Measurements from ENCODE around the gene KTN1.

The KTN1 gene

DNA sequence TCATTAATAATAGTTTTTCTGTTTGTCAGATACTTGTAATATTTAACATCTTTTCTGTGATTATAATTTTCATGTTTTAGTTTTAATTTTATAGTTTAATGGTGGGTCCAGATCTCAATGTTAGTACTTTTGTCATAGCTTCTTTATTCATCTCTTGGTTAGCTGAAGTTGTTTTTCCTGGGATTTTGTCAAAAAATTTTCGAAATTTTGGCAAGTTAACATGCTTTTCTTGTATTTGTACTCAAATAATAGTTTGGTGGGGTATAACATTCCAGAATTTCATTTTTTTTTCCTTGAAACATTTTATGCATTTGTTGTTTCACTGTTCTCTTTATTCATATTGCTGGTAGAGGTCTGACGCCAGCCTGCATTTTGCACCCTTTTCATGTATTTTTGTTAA lies 45.5 kb downstream of the KTN1 start:
- DNase-seq (ENCODE audit: low read depth, low spot score) = no peak
- H3K9me3 ChIP-seq (ENCODE audit: low read depth, low read length) = 0 out of 2 replicates have a peak, but pooled peaks cover under 1% of the 10 kb centered on the region
- no peak for TF ChIP-seq EZH2 (IDR thresholded peaks at IDR 0.05)
- TF ChIP-seq FOXP2 (optimal IDR thresholded peaks at IDR 0.05; ENCODE audit: control extremely low read depth, extremely low read length, insufficient read depth) = no peak
- TF ChIP-seq POLR2AphosphoS5 (IDR thresholded peaks at IDR 0.05; ENCODE audit: borderline replicate concordance, low read depth, low read length) = no peak
- peaks cover 65% of the 10 kb centered on the region for H3K36me3 ChIP-seq (ENCODE audit: insufficient read depth, low read length)
- no peak overlapping the region for H3K27ac ChIP-seq
- no peak overlapping the region for H3K4me3 ChIP-seq
- H3K9ac ChIP-seq (ENCODE audit: insufficient read length) = no peak overlapping the region

- Histone ChIP-seq H3K27ac (no peak overlapping the region), H3K9me3 (ENCODE audit: low read depth, low read length) (no peaks in the 10 kb centered on the region), H3K9ac (ENCODE audit: insufficient read length) (no peak overlapping the region), H3K36me3 (ENCODE audit: insufficient read depth, low read length) (peaks cover 64% of the 10 kb centered on the region), H3K4me3 (no peak overlapping the region)
- TF ChIP-seq FOXP2 (optimal IDR thresholded peaks at IDR 0.05; ENCODE audit: control extremely low read depth, extremely low read length, insufficient read depth) = no peak
- no peak for TF ChIP-seq POLR2AphosphoS5 (IDR thresholded peaks at IDR 0.05; ENCODE audit: borderline replicate concordance, low read depth, low read length)
- TF ChIP-seq EZH2 (IDR thresholded peaks at IDR 0.05) = no peak
- DNase-seq (ENCODE audit: low read depth, low spot score) = no peak
Observed at GRCh38 chr14:55626131-55626530, 46.1 kb downstream of the KTN1 start.

DNA sequence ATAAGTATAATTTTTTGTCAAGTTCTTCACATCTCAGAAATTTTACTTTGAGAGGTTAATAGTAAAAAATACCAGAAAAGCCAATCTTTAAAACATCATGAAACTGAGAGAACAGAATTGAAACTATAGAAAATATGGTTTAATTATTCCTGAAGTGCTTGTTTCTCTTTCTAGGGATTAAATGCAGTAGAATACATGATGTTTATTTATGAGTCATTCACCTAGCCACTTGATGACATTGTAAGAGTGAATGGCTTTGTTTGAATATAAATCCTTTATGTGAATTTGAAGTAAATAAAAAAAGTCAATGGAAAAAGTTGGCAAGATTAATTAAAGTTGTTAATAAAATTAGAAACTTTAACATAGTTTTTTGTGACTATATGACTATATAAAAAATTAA lies 48.4 kb downstream of the KTN1 start:
- DNase-seq (ENCODE audit: low read depth, low spot score) = no peak
- TF ChIP-seq POLR2AphosphoS5 (IDR thresholded peaks at IDR 0.05; ENCODE audit: borderline replicate concordance, low read depth, low read length) (no peak), EZH2 (IDR thresholded peaks at IDR 0.05) (no peak), FOXP2 (optimal IDR thresholded peaks at IDR 0.05; ENCODE audit: control extremely low read depth, extremely low read length, insufficient read depth) (no peak)
- peaks cover 53% of the 10 kb centered on the region for H3K36me3 ChIP-seq (ENCODE audit: insufficient read depth, low read length)
- H3K9ac ChIP-seq (ENCODE audit: insufficient read length) = no peak overlapping the region
- no peak overlapping the region for H3K27ac ChIP-seq
- H3K9me3 ChIP-seq (ENCODE audit: low read depth, low read length) = no peaks in the 10 kb centered on the region
- H3K4me3 ChIP-seq = no peak overlapping the region

GRCh38 chr14:55638665-55639064 lies 58.7 kb downstream of the KTN1 start:
- TF ChIP-seq FOXP2 (optimal IDR thresholded peaks at IDR 0.05; ENCODE audit: control extremely low read depth, extremely low read length, insufficient read depth) (no peak), EZH2 (IDR thresholded peaks at IDR 0.05) (no peak), POLR2AphosphoS5 (IDR thresholded peaks at IDR 0.05; ENCODE audit: borderline replicate concordance, low read depth, low read length) (no peak)
- Histone ChIP-seq H3K36me3 (ENCODE audit: insufficient read depth, low read length) (peaks cover 89% of the 10 kb centered on the region), H3K9ac (ENCODE audit: insufficient read length) (no peak overlapping the region), H3K4me3 (no peak overlapping the region), H3K27ac (no peak overlapping the region), H3K9me3 (ENCODE audit: low read depth, low read length) (no peaks in the 10 kb centered on the region)
- no peak for DNase-seq (ENCODE audit: low read depth, low spot score)

DNA sequence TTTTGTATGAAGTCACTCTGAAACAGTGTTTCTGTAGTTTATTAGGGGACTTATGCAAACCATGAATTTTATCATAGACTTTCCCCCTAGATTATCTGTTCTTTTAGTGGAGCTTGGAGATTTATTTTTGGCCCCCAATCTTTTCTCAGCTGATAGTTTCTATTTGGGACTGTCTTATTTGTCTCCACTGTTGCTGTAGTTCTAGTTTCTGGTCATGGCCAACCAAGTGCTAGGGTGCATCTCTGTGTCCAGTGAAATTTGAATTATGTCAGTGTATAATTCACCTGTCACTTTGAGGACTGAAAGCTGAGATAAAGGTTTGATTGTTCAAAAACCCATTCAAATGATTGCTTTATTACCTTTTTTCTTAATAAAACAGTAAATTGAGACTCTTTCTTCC lies 61.3 kb downstream of the KTN1 start:
- peaks cover 75% of the 10 kb centered on the region for H3K36me3 ChIP-seq (ENCODE audit: insufficient read depth, low read length)
- no peak overlapping the region for H3K4me3 ChIP-seq
- H3K9ac ChIP-seq (ENCODE audit: insufficient read length) = no peak overlapping the region
- TF ChIP-seq FOXP2 (optimal IDR thresholded peaks at IDR 0.05; ENCODE audit: control extremely low read depth, extremely low read length, insufficient read depth) = no peak
- no peak overlapping the region for H3K27ac ChIP-seq
- H3K9me3 ChIP-seq (ENCODE audit: low read depth, low read length) = no peaks in the 10 kb centered on the region
- no peak for DNase-seq (ENCODE audit: low read depth, low spot score)

GRCh38 chr14:55641954-55642353 lies 61.9 kb downstream of the KTN1 start:
- H3K27ac ChIP-seq = no peak overlapping the region
- H3K9ac ChIP-seq (ENCODE audit: insufficient read length) = no peak overlapping the region
- DNase-seq (ENCODE audit: low read depth, low spot score) = no peak
- H3K36me3 ChIP-seq (ENCODE audit: insufficient read depth, low read length) = peaks cover 73% of the 10 kb centered on the region
- no peak for TF ChIP-seq POLR2AphosphoS5 (IDR thresholded peaks at IDR 0.05; ENCODE audit: borderline replicate concordance, low read depth, low read length)
- no peak for TF ChIP-seq EZH2 (IDR thresholded peaks at IDR 0.05)
- no peak for TF ChIP-seq FOXP2 (optimal IDR thresholded peaks at IDR 0.05; ENCODE audit: control extremely low read depth, extremely low read length, insufficient read depth)
- H3K4me3 ChIP-seq = no peak overlapping the region
- H3K9me3 ChIP-seq (ENCODE audit: low read depth, low read length) = no peaks in the 10 kb centered on the region

DNA sequence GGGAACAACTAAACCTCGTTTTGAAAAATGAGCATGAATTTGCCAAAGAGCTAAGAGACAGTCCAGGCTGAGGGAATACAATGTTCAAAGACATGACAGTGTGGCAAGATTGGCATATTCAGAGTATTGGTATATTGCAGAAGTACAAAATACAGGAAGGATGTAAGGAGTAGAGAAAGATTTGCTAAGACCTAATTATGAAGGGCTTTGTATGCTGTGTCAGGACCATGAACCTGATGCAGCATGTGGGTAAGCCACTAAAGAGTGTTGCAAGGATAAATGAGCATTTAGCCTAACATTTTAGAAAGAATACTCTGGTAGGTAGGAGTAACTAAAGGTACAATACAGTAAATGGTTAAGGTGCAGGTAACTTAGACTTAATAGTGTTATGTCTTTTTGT lies 65.1 kb downstream of the KTN1 start:
- Histone ChIP-seq H3K36me3 (ENCODE audit: insufficient read depth, low read length) (peaks cover 72% of the 10 kb centered on the region), H3K9ac (ENCODE audit: insufficient read length) (no peak overlapping the region), H3K4me3 (no peak overlapping the region), H3K27ac (no peak overlapping the region), H3K9me3 (ENCODE audit: low read depth, low read length) (no peaks in the 10 kb centered on the region)
- no peak for DNase-seq (ENCODE audit: low read depth, low spot score)
- TF ChIP-seq POLR2AphosphoS5 (IDR thresholded peaks at IDR 0.05; ENCODE audit: borderline replicate concordance, low read depth, low read length) (no peak), FOXP2 (optimal IDR thresholded peaks at IDR 0.05; ENCODE audit: control extremely low read depth, extremely low read length, insufficient read depth) (no peak), EZH2 (IDR thresholded peaks at IDR 0.05) (no peak)

DNA sequence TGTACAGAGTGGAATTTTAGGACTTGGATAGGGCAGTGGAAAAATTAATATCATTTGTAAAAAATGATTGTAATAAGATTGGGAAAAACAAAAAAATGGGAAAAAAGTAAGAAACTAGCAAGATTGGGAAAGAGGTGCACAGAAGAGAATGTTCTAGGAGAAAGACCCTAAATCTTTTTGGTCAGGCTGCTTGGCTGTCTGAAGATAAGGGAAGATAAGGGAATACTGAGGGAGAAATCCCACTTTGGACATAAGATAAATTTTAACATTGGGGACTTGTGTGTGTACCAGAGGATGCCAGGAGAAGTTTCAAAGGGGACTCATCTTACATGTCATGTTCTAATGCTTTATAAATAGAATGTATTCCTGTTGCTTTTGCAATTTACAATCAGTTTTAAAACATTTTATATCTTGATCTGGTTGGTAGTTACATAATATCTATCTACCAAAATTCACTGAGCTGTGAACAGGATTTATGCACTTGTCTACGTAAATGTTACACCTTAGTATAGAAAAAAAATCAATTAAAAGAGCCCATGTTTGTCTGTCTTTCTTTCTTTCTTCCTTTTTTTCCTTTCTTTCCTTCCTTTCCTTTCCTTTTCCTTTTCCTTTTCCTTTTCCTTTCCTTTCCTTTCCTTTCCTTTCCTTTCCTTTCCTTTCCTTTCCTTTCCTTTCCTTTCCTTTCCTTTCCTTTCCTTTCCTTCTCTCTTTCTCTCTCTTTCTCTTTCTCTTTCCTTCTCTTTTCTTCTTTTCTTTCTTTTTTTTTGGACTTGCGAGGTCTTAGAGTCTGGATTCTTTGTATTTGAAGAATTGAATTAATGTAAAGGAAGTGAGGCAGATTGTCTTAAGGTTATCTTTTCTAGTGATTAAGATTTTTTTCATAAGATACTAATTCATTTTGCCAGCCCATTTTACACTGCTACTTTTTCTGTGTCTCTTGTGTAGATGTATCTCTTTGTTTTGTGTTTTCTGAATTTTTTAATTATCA lies 66.1 kb downstream of the KTN1 start:
- Histone ChIP-seq H3K27ac (0 out of 2 replicates have a peak overlapping the region, but pooled peaks have one; percentile 8), H3K9ac (ENCODE audit: insufficient read length) (no peak overlapping the region), H3K4me3 (no peak overlapping the region), H3K36me3 (ENCODE audit: insufficient read depth, low read length) (peaks cover 72% of the 10 kb centered on the region), H3K9me3 (ENCODE audit: low read depth, low read length) (no peaks in the 10 kb centered on the region)
- TF ChIP-seq POLR2AphosphoS5 (IDR thresholded peaks at IDR 0.05; ENCODE audit: borderline replicate concordance, low read depth, low read length) (no peak), FOXP2 (optimal IDR thresholded peaks at IDR 0.05; ENCODE audit: control extremely low read depth, extremely low read length, insufficient read depth) (no peak), EZH2 (IDR thresholded peaks at IDR 0.05) (no peak)
- no peak for DNase-seq (ENCODE audit: low read depth, low spot score)
